Measurements from ENCODE around the gene SLC4A8.
"Not testable (repeated sequence)": the region's sequence is repeated elsewhere in the genome, so short reads cannot be mapped to it uniquely, and the experiment has no call there.

Gene SLC4A8

GRCh38 chr12:51424094-51424661, 453 bp upstream of the SLC4A8 start:
- in situ Hi-C loops (cut with HindIII; ENCODE audit: low sequenced_read_pairs), result no loop called here

GRCh38 chr12:51428256-51428655, 3.6 kb downstream of the SLC4A8 start:
- in situ Hi-C loops (cut with HindIII; ENCODE audit: low sequenced_read_pairs), result loop anchor here (25.0 kb wide), 1 partner anchor 359 kb away; no protein-coding TSS in a partner anchor

GRCh38 chr12:51429700-51430099, 5.1 kb downstream of the SLC4A8 start:
- in situ Hi-C loops (cut with HindIII; ENCODE audit: low sequenced_read_pairs), result loop anchor here (25.0 kb wide), 1 partner anchor 358 kb away; no protein-coding TSS in a partner anchor

GRCh38 chr12:51430196-51430895, 5.7 kb downstream of the SLC4A8 start:
- in situ Hi-C loops (cut with HindIII; ENCODE audit: low sequenced_read_pairs), result loop anchor here (25.0 kb wide), 1 partner anchor 357 kb away; no protein-coding TSS in a partner anchor

GRCh38 chr12:51432921-51433320, 8.3 kb downstream of the SLC4A8 start:
- in situ Hi-C loops (cut with HindIII; ENCODE audit: low sequenced_read_pairs), result loop anchor here (25.0 kb wide), 1 partner anchor 354 kb away; no protein-coding TSS in a partner anchor

- in situ Hi-C loops (cut with HindIII; ENCODE audit: low sequenced_read_pairs), result loop anchor here (25.0 kb wide), 1 partner anchor 353 kb away; no protein-coding TSS in a partner anchor
These were observed 9.7 kb downstream of the SLC4A8 start for GRCh38 chr12:51434305-51434704.

- in situ Hi-C loops (cut with HindIII; ENCODE audit: low sequenced_read_pairs), result loop anchor here (25.0 kb wide), 1 partner anchor 350 kb away; no protein-coding TSS in a partner anchor
These were observed 12.8 kb downstream of the SLC4A8 start for GRCh38 chr12:51437431-51437830.

GRCh38 chr12:51439330-51439729, 14.7 kb downstream of the SLC4A8 start:
- in situ Hi-C loops (cut with HindIII; ENCODE audit: low sequenced_read_pairs), result loop anchor here (25.0 kb wide), 1 partner anchor 348 kb away; no protein-coding TSS in a partner anchor

- in situ Hi-C loops (cut with HindIII; ENCODE audit: low sequenced_read_pairs), result loop anchor here (25.0 kb wide), 1 partner anchor 346 kb away; no protein-coding TSS in a partner anchor
These were observed 17.0 kb downstream of the SLC4A8 start for GRCh38 chr12:51441583-51441982.

GRCh38 chr12:51442324-51442723, 17.7 kb downstream of the SLC4A8 start:
- in situ Hi-C loops (cut with HindIII; ENCODE audit: low sequenced_read_pairs), result loop anchor here (25.0 kb wide), 1 partner anchor 345 kb away; no protein-coding TSS in a partner anchor

GRCh38 chr12:51443573-51443972, 18.9 kb downstream of the SLC4A8 start:
- in situ Hi-C loops (cut with HindIII; ENCODE audit: low sequenced_read_pairs), result loop anchor here (25.0 kb wide), 1 partner anchor 344 kb away; no protein-coding TSS in a partner anchor

- in situ Hi-C loops (cut with HindIII; ENCODE audit: low sequenced_read_pairs), result loop anchor here (5.0 to 25.0 kb wide), 2 partner anchors 44 to 339 kb away; no protein-coding TSS in a partner anchor
These were observed 24.1 kb downstream of the SLC4A8 start for GRCh38 chr12:51448618-51449256.

GRCh38 chr12:51449580-51450246, 25.1 kb downstream of the SLC4A8 start:
- in situ Hi-C loops (cut with HindIII; ENCODE audit: low sequenced_read_pairs), result loop anchor here (5.0 to 25.0 kb wide), 2 partner anchors 43 to 338 kb away; no protein-coding TSS in a partner anchor

GRCh38 chr12:51450333-51450732, 25.7 kb downstream of the SLC4A8 start:
- in situ Hi-C loops (cut with HindIII; ENCODE audit: low sequenced_read_pairs), result no loop called here

GRCh38 chr12:51450806-51451205, 26.2 kb downstream of the SLC4A8 start:
- in situ Hi-C loops (cut with HindIII; ENCODE audit: low sequenced_read_pairs), result no loop called here

- in situ Hi-C loops (cut with HindIII; ENCODE audit: low sequenced_read_pairs), result not testable (repeated sequence)
These were observed 29.4 kb downstream of the SLC4A8 start for GRCh38 chr12:51454016-51454415.

GRCh38 chr12:51455050-51455449, 30.4 kb downstream of the SLC4A8 start:
- in situ Hi-C loops (cut with HindIII; ENCODE audit: low sequenced_read_pairs), result not testable (repeated sequence)

GRCh38 chr12:51458635-51459034, 34.0 kb downstream of the SLC4A8 start:
- in situ Hi-C loops (cut with HindIII; ENCODE audit: low sequenced_read_pairs), result no loop called here

GRCh38 chr12:51460519-51460918, 35.9 kb downstream of the SLC4A8 start:
- in situ Hi-C loops (cut with HindIII; ENCODE audit: low sequenced_read_pairs), result no loop called here

GRCh38 chr12:51465491-51465890, 40.9 kb downstream of the SLC4A8 start:
- in situ Hi-C loops (cut with HindIII; ENCODE audit: low sequenced_read_pairs), result no loop called here

GRCh38 chr12:51470116-51470515, 45.5 kb downstream of the SLC4A8 start:
- in situ Hi-C loops (cut with HindIII; ENCODE audit: low sequenced_read_pairs), result no loop called here
